GM23338 (cell line): ENCODE data around the gene PRKG2. TPM values are rescaled to one million over a fixed set of nuclear protein-coding genes. Genes with fewer than 3 reads are reported as not detected.

Source experiments
- ATAC-seq: fragments of 200-7000 bp; cut with Tn5 transposase; 3 replicates; pipeline ENCODE4 v1.9.1; 2020
- DNase-seq: peaks from one replicate; pipeline ENCODE4 v3.0.0-alpha.2; 2015; ENCODE audit warnings: low spot score
- H2AFZ ChIP-seq: fragments of 200-600 bp; sonication (generic); 2 replicates; pipeline ENCODE4 v1.8.0; 2016; ENCODE audit warnings: antibody characterized with exemption, mild to moderate bottlenecking, moderate library complexity
- H3F3A ChIP-seq: fragments of 200-600 bp; sonication (generic); replicated peaks from 2 replicates; pipeline ENCODE4 v1.8.0; 2017; ENCODE audit warnings: antibody characterized with exemption, mixed run types, low read depth
- H3K27ac ChIP-seq: fragments of 200-600 bp; sonication (generic); 2 replicates; pipeline ENCODE4 v1.6.1; 2016; ENCODE audit warnings: low read depth
- H3K27me3 ChIP-seq: fragments of 200-600 bp; sonication (generic); 2 replicates; pipeline ENCODE4 v1.8.0; 2016; ENCODE audit warnings: mild to moderate bottlenecking, mixed run types, moderate library complexity; ENCODE audit not compliant: insufficient read depth
- H3K36me3 ChIP-seq: fragments of 200-600 bp; sonication (generic); 2 replicates; pipeline ENCODE4 v1.8.0; 2016; ENCODE audit warnings: mild to moderate bottlenecking; ENCODE audit not compliant: insufficient read depth
- H3K4me1 ChIP-seq: fragments of 200-600 bp; sonication (generic); 2 replicates; pipeline ENCODE4 v1.8.0; 2016; ENCODE audit warnings: mild to moderate bottlenecking, moderate library complexity; ENCODE audit not compliant: insufficient read depth
- H3K4me2 ChIP-seq: fragments of 200-600 bp; sonication (generic); 2 replicates; pipeline ENCODE4 v1.7.1; 2017; ENCODE audit warnings: mixed run types
- H3K4me3 ChIP-seq: fragments of 200-600 bp; sonication (generic); 2 replicates; pipeline ENCODE4 v1.6.1; 2016; ENCODE audit warnings: mixed run types
- H3K79me2 ChIP-seq: fragments of 200-600 bp; sonication (generic); replicated peaks from 2 replicates; pipeline ENCODE4 v1.8.0; 2017; ENCODE audit warnings: mild to moderate bottlenecking; ENCODE audit not compliant: insufficient read depth
- H3K9me2 ChIP-seq: fragments of 200-600 bp; sonication (generic); 2 replicates; pipeline ENCODE4 v1.8.0; 2017; ENCODE audit not compliant: insufficient read depth
- H4K20me1 ChIP-seq: fragments of 200-600 bp; sonication (generic); replicated peaks from 2 replicates; pipeline ENCODE4 v1.8.0; 2017; ENCODE audit warnings: mild to moderate bottlenecking; ENCODE audit not compliant: insufficient read depth
- H3K27ac Mint-ChIP-seq: 2 replicates; pipeline ENCODE4 v1.8.0; 2020; ENCODE audit warnings: inconsistent platforms, mild to moderate bottlenecking, moderate library complexity, mixed read lengths
- H3K27me3 Mint-ChIP-seq: 3 replicates; pipeline ENCODE4 v1.8.0; 2022; ENCODE audit warnings: low read depth, mild to moderate bottlenecking, moderate library complexity, mixed read lengths, inconsistent platforms; ENCODE audit not compliant: insufficient read depth, poor library complexity
- H3K36me3 Mint-ChIP-seq: 3 replicates; pipeline ENCODE4 v1.8.0; 2021; ENCODE audit warnings: low read depth, mild to moderate bottlenecking, inconsistent platforms, moderate library complexity, mixed read lengths
- H3K4me1 Mint-ChIP-seq: 3 replicates; pipeline ENCODE4 v1.8.0; 2020; ENCODE audit warnings: mild to moderate bottlenecking, inconsistent platforms, mixed read lengths
- H3K4me3 Mint-ChIP-seq: 3 replicates; pipeline ENCODE4 v1.8.0; 2021; ENCODE audit warnings: moderate library complexity, mild to moderate bottlenecking, inconsistent platforms, mixed read lengths
- H3K9me3 Mint-ChIP-seq: 3 replicates; pipeline ENCODE4 v1.8.0; 2020; ENCODE audit warnings: moderate library complexity, mild to moderate bottlenecking, inconsistent platforms, mixed read lengths
- CREB1 ChIP-seq: fragments of 250-450 bp; sonication (Bioruptor Pico); IDR thresholded peaks from 2 replicates; pipeline ENCODE4 v1.5.0; 2020; ENCODE audit warnings: low read depth, mild to moderate bottlenecking, moderate library complexity
- CTCF ChIP-seq, 2 experiments: fragments of 200-600 bp in 1 of 2; sonication (generic) in 1 of 2; conservative IDR thresholded peaks; 2 replicates each; pipeline versions ENCODE4 v1.5.1 to v1.6.1; 2016 to 2017; ENCODE audit warnings: antibody characterized with exemption in 2 of 2, low read depth in 2 of 2, mild to moderate bottlenecking in 2 of 2, moderate library complexity in 1 of 2
- ETS1 ChIP-seq: IDR thresholded peaks from 2 replicates; pipeline ENCODE4 v1.6.1; 2016; ENCODE audit warnings: antibody characterized with exemption
- EZH2 ChIP-seq: fragments of 200-600 bp; sonication (generic); IDR thresholded peaks from one replicate; pipeline ENCODE4 v1.8.0; 2017; ENCODE audit warnings: antibody characterized with exemption, mild to moderate bottlenecking, low read depth; ENCODE audit not compliant: unreplicated experiment
- EZH2phosphoT487 ChIP-seq: fragments of 200-600 bp; sonication (generic); IDR thresholded peaks from one replicate; pipeline ENCODE4 v1.8.1; 2018; ENCODE audit warnings: antibody characterized with exemption; ENCODE audit not compliant: unreplicated experiment
- JUNB ChIP-seq: IDR thresholded peaks from one replicate; pipeline ENCODE4 v1.6.1; 2016; ENCODE audit warnings: antibody characterized with exemption; ENCODE audit not compliant: unreplicated experiment
- NANOG ChIP-seq: IDR thresholded peaks from 2 replicates; pipeline ENCODE4 v1.6.1; 2016; ENCODE audit warnings: antibody characterized with exemption, borderline replicate concordance
- POLR2AphosphoS5 ChIP-seq: IDR thresholded peaks from 2 replicates; pipeline ENCODE4 v1.6.1; 2016; ENCODE audit warnings: antibody characterized with exemption, low read depth
- STAT1 ChIP-seq: IDR thresholded peaks from one replicate; pipeline ENCODE4 v1.6.1; 2016; ENCODE audit warnings: antibody characterized with exemption; ENCODE audit not compliant: unreplicated experiment
- ZNF114 ChIP-seq: fragments of 250-450 bp; sonication (Bioruptor Pico); IDR thresholded peaks from 2 replicates; pipeline ENCODE4 v1.5.0; 2020; ENCODE audit warnings: mild to moderate bottlenecking, moderate library complexity
- polyA plus RNA-seq: library from polyadenylated mRNA; unstranded; fragments of >200 nt; fragmentation: Nextera tagmentation; extraction: Ambion mirVana; gene quantifications from 2 replicates; pipeline ENCODE4 v1.2.1, GENCODE V29; 2016
- total RNA-seq: library from RNA; depleted of rRNA; stranded (reverse); fragments of >200 nt; shearing (Covaris generic); gene quantifications from 2 replicates; pipeline ENCODE4 v1.2.3, GENCODE V29; 2014
- TF ChIP-seq, protein P1 (sequence below): IDR thresholded peaks from one replicate; pipeline ENCODE4 v1.6.1; 2018; ENCODE audit warnings: antibody characterized with exemption; ENCODE audit not compliant: unreplicated experiment

The PRKG2 gene
- total and polyA plus RNA-seq, 2 experiments from 2014 or later: 1.9 to 3.6 TPM

GRCh38 chr4:81131066-81131465, 84.0 kb downstream of the PRKG2 start:
- Histone ChIP-seq H3K27ac (no peak overlapping the region), H3K4me3 (no peak overlapping the region), H3K4me1 (peaks cover 13% of the 10 kb centered on the region; the same call in 1 of the 2 replicates), H2AFZ (no peak overlapping the region), H3K27me3 (no peaks in the 10 kb centered on the region), H3F3A (no peaks in the 10 kb centered on the region), H4K20me1 (no peaks in the 10 kb centered on the region), H3K9me2 (no peaks in the 10 kb centered on the region), H3K36me3 (peaks cover 2% of the 10 kb centered on the region; the same call in 1 of the 2 replicates), H3K79me2 (no peaks in the 10 kb centered on the region), H3K4me2 (peak overlapping the region; percentile 58; the same call in 1 of the 2 replicates)
- Mint-ChIP-seq H3K4me1 (peaks cover 3% of the 10 kb centered on the region; the same call in 2 of the 3 replicates), H3K4me3 (no peak overlapping the region), H3K36me3 (peaks cover 10% of the 10 kb centered on the region; the same call in 2 of the 3 replicates), H3K27ac (no peak overlapping the region), H3K9me3 (peaks cover 12% of the 10 kb centered on the region), H3K27me3 (peaks cover 2% of the 10 kb centered on the region)
- peak; percentile 70 for ATAC-seq
- TF ChIP-seq EZH2phosphoT487: no peak
- no peak for TF ChIP-seq CREB1 (CRISPR knock-in tag)
- TF ChIP-seq, protein P1, sequence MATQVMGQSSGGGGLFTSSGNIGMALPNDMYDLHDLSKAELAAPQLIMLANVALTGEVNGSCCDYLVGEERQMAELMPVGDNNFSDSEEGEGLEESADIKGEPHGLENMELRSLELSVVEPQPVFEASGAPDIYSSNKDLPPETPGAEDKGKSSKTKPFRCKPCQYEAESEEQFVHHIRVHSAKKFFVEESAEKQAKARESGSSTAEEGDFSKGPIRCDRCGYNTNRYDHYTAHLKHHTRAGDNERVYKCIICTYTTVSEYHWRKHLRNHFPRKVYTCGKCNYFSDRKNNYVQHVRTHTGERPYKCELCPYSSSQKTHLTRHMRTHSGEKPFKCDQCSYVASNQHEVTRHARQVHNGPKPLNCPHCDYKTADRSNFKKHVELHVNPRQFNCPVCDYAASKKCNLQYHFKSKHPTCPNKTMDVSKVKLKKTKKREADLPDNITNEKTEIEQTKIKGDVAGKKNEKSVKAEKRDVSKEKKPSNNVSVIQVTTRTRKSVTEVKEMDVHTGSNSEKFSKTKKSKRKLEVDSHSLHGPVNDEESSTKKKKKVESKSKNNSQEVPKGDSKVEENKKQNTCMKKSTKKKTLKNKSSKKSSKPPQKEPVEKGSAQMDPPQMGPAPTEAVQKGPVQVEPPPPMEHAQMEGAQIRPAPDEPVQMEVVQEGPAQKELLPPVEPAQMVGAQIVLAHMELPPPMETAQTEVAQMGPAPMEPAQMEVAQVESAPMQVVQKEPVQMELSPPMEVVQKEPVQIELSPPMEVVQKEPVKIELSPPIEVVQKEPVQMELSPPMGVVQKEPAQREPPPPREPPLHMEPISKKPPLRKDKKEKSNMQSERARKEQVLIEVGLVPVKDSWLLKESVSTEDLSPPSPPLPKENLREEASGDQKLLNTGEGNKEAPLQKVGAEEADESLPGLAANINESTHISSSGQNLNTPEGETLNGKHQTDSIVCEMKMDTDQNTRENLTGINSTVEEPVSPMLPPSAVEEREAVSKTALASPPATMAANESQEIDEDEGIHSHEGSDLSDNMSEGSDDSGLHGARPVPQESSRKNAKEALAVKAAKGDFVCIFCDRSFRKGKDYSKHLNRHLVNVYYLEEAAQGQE: no peak
- no peak for TF ChIP-seq EZH2
- no peak for TF ChIP-seq NANOG
- TF ChIP-seq STAT1: no peak
- DNase-seq: no peak

- Histone ChIP-seq H3K9me2 (no peaks in the 10 kb centered on the region), H3F3A (no peaks in the 10 kb centered on the region), H3K4me2 (peak overlapping the region; percentile 58), H3K36me3 (peaks cover 3% of the 10 kb centered on the region; the same call in 1 of the 2 replicates), H3K79me2 (no peaks in the 10 kb centered on the region), H3K4me3 (no peak overlapping the region), H3K27me3 (no peaks in the 10 kb centered on the region), H3K4me1 (peaks cover 13% of the 10 kb centered on the region; the same call in 1 of the 2 replicates), H4K20me1 (no peaks in the 10 kb centered on the region), H2AFZ (0 out of 2 replicates have a peak overlapping the region, but pooled peaks have one; percentile 16), H3K27ac (no peak overlapping the region)
- H3K27ac Mint-ChIP-seq: no peak overlapping the region
- no peak overlapping the region for H3K4me3 Mint-ChIP-seq
- peaks cover 15% of the 10 kb centered on the region for H3K9me3 Mint-ChIP-seq
- peaks cover 10% of the 10 kb centered on the region; the same call in 2 of the 3 replicates for H3K36me3 Mint-ChIP-seq
- H3K4me1 Mint-ChIP-seq: peaks cover 3% of the 10 kb centered on the region; the same call in 1 of the 3 replicates
- DNase-seq (peak; percentile 64), ATAC-seq (peak; percentile 81)
- H3K27me3 Mint-ChIP-seq: peaks cover 2% of the 10 kb centered on the region
- TF ChIP-seq ETS1: no peak
- no peak for TF ChIP-seq EZH2phosphoT487
- no peak for TF ChIP-seq CTCF (conservative IDR thresholded peaks at IDR 0.05; ENCODE audit: low read depth in 2 of 2)
- no peak for TF ChIP-seq NANOG
- TF ChIP-seq CREB1 (CRISPR knock-in tag): no peak
- TF ChIP-seq ZNF114 (CRISPR knock-in tag): no peak
- no peak for TF ChIP-seq STAT1
- TF ChIP-seq EZH2: no peak
- TF ChIP-seq POLR2AphosphoS5: no peak
- no peak for TF ChIP-seq JUNB
Observed at GRCh38 chr4:81130569-81130968, 84.5 kb downstream of the PRKG2 start.
